Smooth muscle cell (in vitro differentiated cells): Measurements from ENCODE around the gene RHOT1. TPM values are rescaled to one million over a fixed set of nuclear protein-coding genes. Genes with fewer than 3 reads are reported as not detected.

Experiments
- DNase-seq: peaks from one replicate; lab custom pipeline; 2025; ENCODE audit not compliant: unreplicated experiment; lab: John Stamatoyannopoulos, UW
- H2AFZ ChIP-seq: fragments of 200-600 bp; sonication (generic); 2 replicates; pipeline ENCODE4 v1.6.0; 2016; ENCODE audit warnings: antibody characterized with exemption, low read depth, mild to moderate bottlenecking
- H3F3A ChIP-seq: fragments of 200-600 bp; sonication (generic); 2 replicates; pipeline ENCODE4 v1.6.0; 2017; ENCODE audit warnings: antibody characterized with exemption, low read depth
- H3K27ac ChIP-seq: fragments of 200-600 bp; sonication (generic); 2 replicates; pipeline ENCODE4 v1.5.1; 2016; ENCODE audit warnings: low read depth, mild to moderate bottlenecking
- H3K27me3 ChIP-seq: fragments of 200-600 bp; sonication (generic); 2 replicates; pipeline ENCODE4 v1.6.1; 2016; ENCODE audit warnings: low read depth, mild to moderate bottlenecking
- H3K36me3 ChIP-seq: fragments of 200-600 bp; sonication (generic); 2 replicates; pipeline ENCODE4 v1.5.1; 2016; ENCODE audit warnings: low read depth
- H3K4me1 ChIP-seq: fragments of 200-600 bp; sonication (generic); 2 replicates; pipeline ENCODE4 v1.5.1; 2016; ENCODE audit warnings: low read depth
- H3K4me2 ChIP-seq: fragments of 200-600 bp; sonication (generic); 2 replicates; pipeline ENCODE4 v1.6.0; 2016; ENCODE audit warnings: mild to moderate bottlenecking
- H3K4me3 ChIP-seq: fragments of 200-600 bp; sonication (generic); 2 replicates; pipeline ENCODE4 v1.5.1; 2016; ENCODE audit warnings: mild to moderate bottlenecking
- H3K79me2 ChIP-seq: fragments of 200-600 bp; sonication (generic); 2 replicates; pipeline ENCODE4 v1.6.0; 2016; ENCODE audit warnings: low read depth, mild to moderate bottlenecking
- H3K9ac ChIP-seq: fragments of 200-600 bp; sonication (generic); 2 replicates; pipeline ENCODE4 v1.6.0; 2016; ENCODE audit warnings: low read depth
- H3K9me3 ChIP-seq: fragments of 200-600 bp; sonication (generic); replicated peaks from 2 replicates; pipeline ENCODE4 v1.5.1; 2016; ENCODE audit warnings: low read depth
- H4K20me1 ChIP-seq: fragments of 200-600 bp; sonication (generic); 2 replicates; pipeline ENCODE4 v1.6.0; 2016; ENCODE audit warnings: low read depth
- WGBS: methylation state at CpG from one replicate; pipeline ENCODE4 v1.1.7; 2016; ENCODE audit warnings: low lambda C conversion rate; 5-methylcytosine and 5-hydroxymethylcytosine counted together
- polyA plus RNA-seq: library from polyadenylated mRNA; unstranded; fragments of >200 nt; fragmentation: Nextera tagmentation; extraction: Ambion mirVana; gene quantifications from 2 replicates; pipeline ENCODE4 v1.2.1, GENCODE V29; 2016
- small RNA-seq: library from RNA; depleted of rRNA; stranded (forward); fragments of <200 nt; gene quantifications from one replicate; pipeline ENCODE3, GENCODE V24; 2014
- total RNA-seq: library from RNA; depleted of rRNA; stranded (reverse); fragments of >200 nt; gene quantifications from 2 replicates; pipeline ENCODE4 v1.2.3, GENCODE V29; 2014
- TF ChIP-seq, protein P1 (sequence below): fragments of 200-600 bp; sonication (generic); IDR thresholded peaks from 2 replicates; pipeline ENCODE4 v1.5.1; 2017; ENCODE audit warnings: borderline replicate concordance, mild to moderate bottlenecking, antibody characterized with exemption; ENCODE audit not compliant: insufficient read depth, poor library complexity, severe bottlenecking

Gene RHOT1
- total and polyA plus RNA-seq, 2 experiments from 2014 or later = 23.6 to 28.7 TPM

DNA sequence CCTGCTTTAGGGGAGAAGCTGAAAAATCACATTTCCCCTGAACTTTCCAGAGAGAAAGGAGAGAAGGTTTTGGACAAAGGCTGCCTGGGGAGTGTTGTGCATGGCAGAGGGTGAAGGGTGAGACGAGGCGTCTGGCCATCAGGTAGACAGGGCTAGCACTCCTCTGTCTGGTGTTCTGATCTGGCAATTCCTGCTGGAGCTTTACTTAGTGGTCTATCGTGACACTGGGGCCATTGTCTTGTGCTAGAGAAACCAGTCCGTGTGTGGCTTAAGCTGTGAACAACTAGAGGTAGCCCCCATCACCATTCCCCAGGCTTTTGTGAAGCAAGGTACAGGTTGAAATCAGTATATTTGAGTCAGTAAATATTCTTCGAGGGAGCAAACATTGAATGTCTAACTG is 131.8 kb downstream of the RHOT1 start:
- TF ChIP-seq, protein P1, sequence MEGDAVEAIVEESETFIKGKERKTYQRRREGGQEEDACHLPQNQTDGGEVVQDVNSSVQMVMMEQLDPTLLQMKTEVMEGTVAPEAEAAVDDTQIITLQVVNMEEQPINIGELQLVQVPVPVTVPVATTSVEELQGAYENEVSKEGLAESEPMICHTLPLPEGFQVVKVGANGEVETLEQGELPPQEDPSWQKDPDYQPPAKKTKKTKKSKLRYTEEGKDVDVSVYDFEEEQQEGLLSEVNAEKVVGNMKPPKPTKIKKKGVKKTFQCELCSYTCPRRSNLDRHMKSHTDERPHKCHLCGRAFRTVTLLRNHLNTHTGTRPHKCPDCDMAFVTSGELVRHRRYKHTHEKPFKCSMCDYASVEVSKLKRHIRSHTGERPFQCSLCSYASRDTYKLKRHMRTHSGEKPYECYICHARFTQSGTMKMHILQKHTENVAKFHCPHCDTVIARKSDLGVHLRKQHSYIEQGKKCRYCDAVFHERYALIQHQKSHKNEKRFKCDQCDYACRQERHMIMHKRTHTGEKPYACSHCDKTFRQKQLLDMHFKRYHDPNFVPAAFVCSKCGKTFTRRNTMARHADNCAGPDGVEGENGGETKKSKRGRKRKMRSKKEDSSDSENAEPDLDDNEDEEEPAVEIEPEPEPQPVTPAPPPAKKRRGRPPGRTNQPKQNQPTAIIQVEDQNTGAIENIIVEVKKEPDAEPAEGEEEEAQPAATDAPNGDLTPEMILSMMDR = no peak
- peaks cover 44% of the 10 kb centered on the region for H3K27me3 ChIP-seq
- H3K27ac ChIP-seq = no peak overlapping the region
- no peaks in the 10 kb centered on the region for H3F3A ChIP-seq
- H3K4me3 ChIP-seq = no peak overlapping the region
- H3K9me3 ChIP-seq = no peaks in the 10 kb centered on the region
- H3K4me1 ChIP-seq = no peaks in the 10 kb centered on the region
- no peak overlapping the region for H2AFZ ChIP-seq
- H3K4me2 ChIP-seq = no peak overlapping the region
- H3K79me2 ChIP-seq = no peaks in the 10 kb centered on the region
- no peak for DNase-seq
- H3K9ac ChIP-seq = no peak overlapping the region
- H4K20me1 ChIP-seq = no peaks in the 10 kb centered on the region
- WGBS = 85% methylated on average over 5 of the region's 5 CpGs
- no peaks in the 10 kb centered on the region for H3K36me3 ChIP-seq

DNA sequence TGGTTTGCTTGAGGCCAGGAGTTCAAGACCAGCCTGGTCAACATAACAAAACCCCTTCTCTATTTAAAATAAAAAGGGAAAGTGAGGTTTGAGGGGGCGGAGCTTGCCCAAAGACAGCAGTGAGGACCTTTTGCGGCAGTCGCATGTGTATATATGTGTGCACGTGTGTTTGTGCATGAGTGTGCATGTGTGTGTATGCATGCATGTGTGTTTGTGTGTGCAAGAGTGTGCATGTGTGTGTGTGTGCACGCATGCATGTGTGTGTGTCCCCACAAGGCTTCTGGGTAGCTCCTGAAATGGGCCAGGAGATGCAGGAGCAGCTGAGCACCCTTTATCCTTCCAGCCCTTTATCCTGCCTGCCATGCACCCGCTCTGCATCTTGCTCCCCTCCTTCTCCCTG is 132.3 kb downstream of the RHOT1 start:
- no peaks in the 10 kb centered on the region for H3F3A ChIP-seq
- no peak overlapping the region for H2AFZ ChIP-seq
- 94% methylated on average over 6 of the region's 6 CpGs for WGBS
- H3K27ac ChIP-seq = no peak overlapping the region
- H3K4me2 ChIP-seq = no peak overlapping the region
- H3K36me3 ChIP-seq = no peaks in the 10 kb centered on the region
- TF ChIP-seq, protein P1 = no peak
- H3K4me1 ChIP-seq = peaks cover 2% of the 10 kb centered on the region
- H3K9me3 ChIP-seq = no peaks in the 10 kb centered on the region
- DNase-seq = no peak
- peaks cover 44% of the 10 kb centered on the region for H3K27me3 ChIP-seq
- H4K20me1 ChIP-seq = no peaks in the 10 kb centered on the region
- H3K9ac ChIP-seq = no peak overlapping the region
- no peak overlapping the region for H3K4me3 ChIP-seq
- H3K79me2 ChIP-seq = no peaks in the 10 kb centered on the region

Small RNA genes lying within 50 kb of the gene (small RNA-seq; reads per million reads assigned to genes)
- gene UBL5P2 = 4.8 reads per million, percentile 62 among the genes with 10 or more reads in this experiment

Other genes with a start within 250 kb of the RHOT1 start
- 26.3 and 49.5 TPM in 2 replicates for gene UTP6, start 240.8 kb upstream of the RHOT1 start, total RNA-seq
- 60.9 and 63.6 TPM in 2 replicates for gene UTP6, start 240.8 kb upstream of the RHOT1 start, polyA plus RNA-seq
- gene SUZ12, start 205.5 kb upstream of the RHOT1 start, total RNA-seq = 26.3 and 29.7 TPM in 2 replicates
- gene SUZ12, start 205.5 kb upstream of the RHOT1 start, polyA plus RNA-seq = 11.1 and 12.2 TPM in 2 replicates
- gene LRRC37B, start 135.1 kb upstream of the RHOT1 start, total RNA-seq = 9.8 and 20.9 TPM in 2 replicates
- gene LRRC37B, start 135.1 kb upstream of the RHOT1 start, polyA plus RNA-seq = 5.2 and 8.7 TPM in 2 replicates
- not detected in 2 replicates for gene RHBDL3, start 123.3 kb downstream of the RHOT1 start, total RNA-seq
- gene RHBDL3, start 123.3 kb downstream of the RHOT1 start, polyA plus RNA-seq = 0.11 TPM in 1 of 2 replicates, not detected in the other
- gene C17orf75, start 199.7 kb downstream of the RHOT1 start, total RNA-seq = 15.2 and 19.0 TPM in 2 replicates
- gene C17orf75, start 199.7 kb downstream of the RHOT1 start, polyA plus RNA-seq = 10.2 and 15.1 TPM in 2 replicates
- gene ZNF207, start 207.7 kb downstream of the RHOT1 start, total RNA-seq = 158 and 196 TPM in 2 replicates
- gene ZNF207, start 207.7 kb downstream of the RHOT1 start, polyA plus RNA-seq = 84.3 and 104 TPM in 2 replicates